GM21381 (cell line): ENCODE measurements around the gene ALDOB.
A peak's percentile ranks its signal among the peaks of the same experiment; 100 is the strongest.
"Not testable (repeated sequence)": the region's sequence is repeated elsewhere in the genome, so short reads cannot be mapped to it uniquely, and the experiment has no call there.

ENCODE experiments used
- ATAC-seq: cut with Tn5 transposase; IDR thresholded peaks from one replicate; pipeline ENCODE4 v1.9.1; 2021; ENCODE audit warnings: mild to moderate bottlenecking, moderate library complexity; ENCODE audit not compliant: unreplicated experiment

ALDOB gene

DNA sequence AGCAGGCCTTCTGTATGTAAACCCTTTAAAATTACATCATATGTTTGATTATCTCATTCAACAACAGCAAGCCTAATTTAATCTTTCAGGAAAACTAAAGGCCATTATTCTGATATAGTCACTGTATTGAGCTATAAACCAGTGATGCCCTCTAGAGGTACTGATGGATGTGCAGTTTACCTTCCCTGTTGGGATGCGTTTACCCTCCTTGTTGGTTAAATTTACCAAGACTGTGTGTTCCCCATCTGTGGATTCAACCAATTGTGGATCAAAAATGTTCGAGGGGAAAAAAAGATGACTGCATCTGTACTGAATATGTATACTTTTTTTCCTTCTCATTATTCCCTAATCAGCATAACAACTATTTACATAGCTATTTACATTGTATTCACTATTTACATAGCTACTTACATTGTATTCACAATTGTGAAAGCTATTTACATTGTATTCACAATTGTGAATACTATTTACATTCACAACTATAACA, 47.0 kb downstream of the ALDOB start:
- no peak for ATAC-seq

DNA sequence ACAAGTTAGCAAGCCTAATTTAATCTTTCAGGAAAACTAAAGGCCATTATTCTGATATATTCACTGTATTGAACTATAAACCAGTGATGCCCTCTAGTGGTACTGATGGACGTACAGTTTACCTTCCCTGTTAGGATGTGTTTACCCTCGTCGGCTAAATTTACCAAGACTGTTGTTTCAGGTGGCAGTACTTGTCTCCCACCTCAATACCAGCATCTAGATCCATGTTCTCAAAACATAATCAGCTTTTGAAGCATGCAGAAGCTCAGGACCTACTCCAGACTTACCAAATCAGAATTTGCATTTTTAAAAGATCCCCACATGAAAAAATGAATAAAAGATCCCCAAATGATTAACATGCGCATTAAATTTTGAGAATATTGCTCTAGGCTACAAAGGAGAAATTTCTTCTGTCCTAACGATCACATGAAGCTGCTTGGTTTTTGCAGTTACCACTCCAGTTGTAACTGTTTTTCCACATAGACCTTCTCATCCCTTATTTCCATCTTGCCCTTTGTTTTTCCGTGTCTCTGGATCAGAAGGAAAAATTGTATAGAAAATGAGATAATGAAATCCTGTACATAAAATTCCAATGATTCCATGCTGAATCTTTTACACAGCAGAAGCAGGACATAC, 47.6 kb downstream of the ALDOB start:
- peak; percentile 75 for ATAC-seq

DNA sequence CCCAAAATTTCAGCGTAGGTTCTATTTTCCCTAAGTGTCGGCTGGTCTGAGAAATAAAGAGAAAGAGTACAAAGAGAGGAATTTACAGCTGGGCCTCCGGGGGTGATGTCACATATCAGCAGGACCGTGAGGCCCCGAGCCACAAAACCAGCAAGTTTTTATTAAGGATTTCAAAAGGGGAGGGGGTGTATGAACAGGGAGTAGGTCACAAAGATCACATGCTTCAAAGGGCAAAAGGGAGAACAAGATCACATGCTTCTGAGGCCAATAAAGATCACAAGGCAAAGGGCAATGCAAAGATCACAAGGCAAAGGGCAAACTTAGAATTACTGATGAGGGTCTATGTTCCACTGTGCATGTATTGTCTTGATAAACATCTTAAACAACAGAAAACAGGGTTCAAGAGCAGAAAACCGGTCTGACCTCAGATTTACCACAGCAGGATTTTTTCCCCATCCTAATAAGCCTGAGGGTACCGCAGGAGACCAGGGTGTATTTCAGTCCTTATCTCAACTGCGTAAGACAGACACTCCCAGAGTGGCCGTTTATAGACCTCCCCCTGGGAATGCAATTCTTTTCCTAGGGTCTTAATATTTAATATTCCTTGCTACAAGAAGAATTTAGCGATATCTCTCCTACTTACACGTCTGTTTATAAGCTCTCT, 50.6 kb downstream of the ALDOB start, which contains the start of gene BAAT:
Gene BAAT, minus strand, starts transcription at position 134 of the 664 bp plus-strand sequence. CDS start 13,602 bp downstream, outside the sequence.
- ATAC-seq, result not testable (repeated sequence)

- no peak for ATAC-seq
Measured at GRCh38 chr9:101383361-101383760, 52.2 kb downstream of the ALDOB start.

GRCh38 chr9:101381833-101382342, 53.7 kb downstream of the ALDOB start:
- no peak for ATAC-seq

- no peak for ATAC-seq
Measured at GRCh38 chr9:101381118-101381517, 54.5 kb downstream of the ALDOB start.

GRCh38 chr9:101380295-101380694, 55.3 kb downstream of the ALDOB start:
- no peak for ATAC-seq

GRCh38 chr9:101376111-101376848, 59.3 kb downstream of the ALDOB start:
- ATAC-seq, result no peak

- no peak for ATAC-seq
Measured at GRCh38 chr9:101375546-101375945, 60.0 kb downstream of the ALDOB start.

- ATAC-seq, result no peak
Measured at GRCh38 chr9:101372327-101373118, 63.1 kb downstream of the ALDOB start.

DNA sequence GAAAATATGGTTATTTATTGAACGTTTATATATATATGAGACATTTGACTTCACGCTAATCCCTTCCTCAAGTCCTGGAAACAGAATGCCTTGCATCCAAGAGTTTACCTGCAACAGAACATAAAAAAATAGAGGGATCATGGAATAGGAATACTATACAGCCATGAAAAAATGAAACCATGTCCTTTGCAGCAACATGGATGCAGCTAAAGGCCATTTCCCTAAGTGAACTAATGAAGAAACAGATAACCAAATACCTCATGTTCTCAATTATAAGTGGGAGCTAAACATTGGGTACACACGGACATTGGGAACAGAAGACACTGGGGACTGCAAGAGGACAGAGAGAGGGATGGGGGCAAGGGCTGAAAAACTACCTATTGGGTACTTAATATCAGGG, 63.8 kb downstream of the ALDOB start:
- no peak for ATAC-seq
